SU-DHL-6 (cell line): ENCODE measurements around the gene ENDOD1.
"Not testable (repeated sequence)": the region's sequence is repeated elsewhere in the genome, so short reads cannot be mapped to it uniquely, and the experiment has no call there.

ENCODE experiments used
- H2AFZ ChIP-seq: fragments of 200-600 bp; sonication (generic); 2 replicates; pipeline ENCODE4 v1.6.1; 2014; ENCODE audit warnings: low read depth, mild to moderate bottlenecking, moderate library complexity, mixed read lengths, antibody characterized with exemption, low read length; ENCODE audit not compliant: severe bottlenecking
- H3F3A ChIP-seq: fragments of 200-600 bp; shearing (Covaris generic); 2 replicates; pipeline ENCODE4 v1.6.0; 2016; ENCODE audit warnings: antibody characterized with exemption, mild to moderate bottlenecking; ENCODE audit not compliant: insufficient read depth
- H3K27ac ChIP-seq: fragments of 200-600 bp; sonication (generic); 2 replicates; pipeline ENCODE4 v1.5.1; 2016; ENCODE audit warnings: low read depth, mild to moderate bottlenecking, low read length, moderate library complexity, mixed read lengths
- H3K27me3 ChIP-seq: fragments of 200-600 bp; sonication (generic), shearing (Covaris generic); 2 replicates; pipeline ENCODE4 v1.6.0; 2014; ENCODE audit warnings: mild to moderate bottlenecking, low read length
- H3K36me3 ChIP-seq: fragments of 200-600 bp; sonication (generic); 2 replicates; pipeline ENCODE4 v1.6.1; 2014; ENCODE audit warnings: mild to moderate bottlenecking, low read length, mixed read lengths
- H3K4me2 ChIP-seq: fragments of 300-600, 200-600 bp; shearing (Covaris generic), sonication (generic); 2 replicates; pipeline ENCODE4 v1.6.0; 2014; ENCODE audit warnings: low read length, low read depth, mild to moderate bottlenecking; ENCODE audit not compliant: poor library complexity, severe bottlenecking
- H3K4me3 ChIP-seq: fragments of 200-600 bp; sonication (generic); 2 replicates; pipeline ENCODE4 v1.5.1; 2014; ENCODE audit warnings: antibody characterized with exemption, low read length, mild to moderate bottlenecking, mixed read lengths; ENCODE audit not compliant: insufficient read depth, poor library complexity, severe bottlenecking
- H3K79me2 ChIP-seq: fragments of 200-600 bp; sonication (generic); 2 replicates; pipeline ENCODE4 v1.6.1; 2014; ENCODE audit warnings: mild to moderate bottlenecking, low read length, moderate library complexity; ENCODE audit not compliant: insufficient read depth
- H3K9ac ChIP-seq: fragments of 200-600 bp; sonication (generic); 2 replicates; pipeline ENCODE4 v1.7.0; 2014; ENCODE audit warnings: mild to moderate bottlenecking, low read length
- H3K9me2 ChIP-seq: fragments of 200-600 bp; sonication (generic); replicated peaks from 2 replicates; pipeline ENCODE4 v1.6.1; 2014; ENCODE audit warnings: low read length; ENCODE audit not compliant: insufficient read depth
- H3K9me3 ChIP-seq: fragments of 200-600 bp; sonication (generic); 2 replicates; pipeline ENCODE4 v1.6.1; 2014; ENCODE audit warnings: low read length, mixed read lengths; ENCODE audit not compliant: insufficient read depth
- H4K20me1 ChIP-seq: fragments of 200-600 bp; sonication (generic); 2 replicates; pipeline ENCODE4 v1.6.1; 2014; ENCODE audit warnings: low read depth, mild to moderate bottlenecking, antibody characterized with exemption, low read length, moderate library complexity, mixed read lengths
- EZH2phosphoT487 ChIP-seq: fragments of 200-600 bp; sonication (generic), shearing (Covaris generic); conservative IDR thresholded peaks from 2 replicates; pipeline ENCODE4 v1.6.1; 2018; ENCODE audit warnings: mild to moderate bottlenecking, antibody characterized with exemption, low read length, moderate library complexity, mixed read lengths
- TF ChIP-seq, protein P1 (sequence below): fragments of 200-600 bp; sonication (generic); IDR thresholded peaks from one replicate; pipeline ENCODE4 v1.5.1; 2017; ENCODE audit warnings: antibody characterized with exemption, mild to moderate bottlenecking, low read length, moderate library complexity; ENCODE audit not compliant: insufficient read depth, poor library complexity, severe bottlenecking

ENDOD1 gene

GRCh38 chr11:95044010-95044409 is 45.6 kb upstream of the ENDOD1 start:
- Histone ChIP-seq H3K27me3 (no peaks in the 10 kb centered on the region), H3K4me2 (no peak overlapping the region), H4K20me1 (no peaks in the 10 kb centered on the region), H2AFZ (no peak overlapping the region), H3K9ac (no peak overlapping the region), H3K9me2 (no peaks in the 10 kb centered on the region), H3K9me3 (no peaks in the 10 kb centered on the region), H3K79me2 (no peaks in the 10 kb centered on the region), H3K36me3 (no peaks in the 10 kb centered on the region), H3K27ac (no peak overlapping the region), H3F3A (no peaks in the 10 kb centered on the region), H3K4me3 (no peak overlapping the region)
- TF ChIP-seq EZH2phosphoT487 = no peak
- TF ChIP-seq, protein P1, sequence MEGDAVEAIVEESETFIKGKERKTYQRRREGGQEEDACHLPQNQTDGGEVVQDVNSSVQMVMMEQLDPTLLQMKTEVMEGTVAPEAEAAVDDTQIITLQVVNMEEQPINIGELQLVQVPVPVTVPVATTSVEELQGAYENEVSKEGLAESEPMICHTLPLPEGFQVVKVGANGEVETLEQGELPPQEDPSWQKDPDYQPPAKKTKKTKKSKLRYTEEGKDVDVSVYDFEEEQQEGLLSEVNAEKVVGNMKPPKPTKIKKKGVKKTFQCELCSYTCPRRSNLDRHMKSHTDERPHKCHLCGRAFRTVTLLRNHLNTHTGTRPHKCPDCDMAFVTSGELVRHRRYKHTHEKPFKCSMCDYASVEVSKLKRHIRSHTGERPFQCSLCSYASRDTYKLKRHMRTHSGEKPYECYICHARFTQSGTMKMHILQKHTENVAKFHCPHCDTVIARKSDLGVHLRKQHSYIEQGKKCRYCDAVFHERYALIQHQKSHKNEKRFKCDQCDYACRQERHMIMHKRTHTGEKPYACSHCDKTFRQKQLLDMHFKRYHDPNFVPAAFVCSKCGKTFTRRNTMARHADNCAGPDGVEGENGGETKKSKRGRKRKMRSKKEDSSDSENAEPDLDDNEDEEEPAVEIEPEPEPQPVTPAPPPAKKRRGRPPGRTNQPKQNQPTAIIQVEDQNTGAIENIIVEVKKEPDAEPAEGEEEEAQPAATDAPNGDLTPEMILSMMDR = no peak

- H3K27ac ChIP-seq = no peak overlapping the region
- no peak overlapping the region for H3K4me3 ChIP-seq
- H3F3A ChIP-seq = no peaks in the 10 kb centered on the region
- H3K27me3 ChIP-seq = no peaks in the 10 kb centered on the region
- no peak overlapping the region for H3K9ac ChIP-seq
- H4K20me1 ChIP-seq = no peaks in the 10 kb centered on the region
- H2AFZ ChIP-seq = no peak overlapping the region
- H3K4me2 ChIP-seq = no peak overlapping the region
- no peaks in the 10 kb centered on the region for H3K79me2 ChIP-seq
- H3K9me2 ChIP-seq = no peaks in the 10 kb centered on the region
- TF ChIP-seq, protein P1 = no peak
- TF ChIP-seq EZH2phosphoT487 = no peak
- H3K36me3 ChIP-seq = no peaks in the 10 kb centered on the region
- no peaks in the 10 kb centered on the region for H3K9me3 ChIP-seq
These were observed 43.8 kb upstream of the ENDOD1 start for GRCh38 chr11:95045812-95046211.

DNA sequence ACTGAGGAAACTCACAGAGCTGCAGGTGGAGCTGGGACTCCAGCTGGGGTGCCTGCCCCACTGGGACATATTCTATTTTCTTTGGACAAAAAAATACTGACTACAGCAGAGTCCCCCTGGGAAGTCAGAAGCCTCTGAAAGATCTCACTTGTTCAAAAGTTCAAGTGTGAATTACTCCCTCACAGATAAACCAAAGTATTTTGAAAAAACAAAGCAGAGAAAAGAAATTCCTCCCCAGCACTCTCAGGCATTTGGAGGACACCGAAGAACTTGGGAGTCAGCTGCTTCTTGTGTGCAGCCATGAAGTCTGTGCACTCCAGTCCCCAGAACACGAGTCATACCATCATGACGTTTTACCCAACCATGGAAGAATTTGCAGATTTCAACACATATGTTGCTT is 40.5 kb upstream of the ENDOD1 start, which contains the start of gene KDM4F:
TSS of gene KDM4F (plus strand) at position 301 of the 400 bp plus-strand sequence.
- H3K27me3 ChIP-seq, H3K9me3 ChIP-seq, H3K79me2 ChIP-seq, H2AFZ ChIP-seq, H3F3A ChIP-seq, H3K9ac ChIP-seq, H3K27ac ChIP-seq, H3K4me3 ChIP-seq, H3K9me2 ChIP-seq, H4K20me1 ChIP-seq, H3K36me3 ChIP-seq, H3K4me2 ChIP-seq: not testable (repeated sequence)

DNA sequence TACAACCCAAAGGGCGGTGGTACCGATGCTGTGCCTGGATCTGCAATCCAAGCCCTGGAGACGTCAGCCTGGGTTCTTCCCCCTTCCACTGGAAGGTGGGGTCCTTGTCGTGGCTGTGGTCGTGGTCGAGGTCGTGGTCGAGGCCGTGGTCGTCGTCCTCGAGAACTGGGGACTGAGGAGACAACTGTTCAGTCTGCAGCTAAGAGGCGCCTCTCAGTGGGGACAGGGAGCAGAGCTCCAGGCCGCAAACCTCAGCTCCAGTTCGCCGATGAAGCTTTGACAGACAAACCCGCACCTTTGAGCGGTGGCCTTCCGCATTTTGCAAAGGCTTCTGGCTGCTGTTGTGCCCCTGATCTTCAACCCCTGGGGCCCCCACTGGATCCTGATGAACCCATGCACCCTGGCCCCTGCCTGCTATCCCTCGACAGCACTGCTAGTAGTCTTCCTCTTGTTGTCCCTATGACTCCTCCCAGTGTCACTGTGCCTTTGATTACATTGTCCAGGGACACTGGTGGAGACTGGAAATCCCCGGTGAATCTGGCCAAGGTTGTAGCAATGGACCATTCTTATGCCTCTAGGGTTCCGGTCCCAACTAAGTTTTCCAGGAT is 38.9 kb upstream of the ENDOD1 start:
- no peak overlapping the region for H3K4me2 ChIP-seq
- no peak overlapping the region for H2AFZ ChIP-seq
- no peaks in the 10 kb centered on the region for H3K27me3 ChIP-seq
- TF ChIP-seq, protein P1 = no peak
- no peak for TF ChIP-seq EZH2phosphoT487
- H4K20me1 ChIP-seq = no peaks in the 10 kb centered on the region
- no peaks in the 10 kb centered on the region for H3K9me2 ChIP-seq
- no peaks in the 10 kb centered on the region for H3F3A ChIP-seq
- no peaks in the 10 kb centered on the region for H3K9me3 ChIP-seq
- H3K9ac ChIP-seq = no peak overlapping the region
- no peaks in the 10 kb centered on the region for H3K36me3 ChIP-seq
- no peak overlapping the region for H3K27ac ChIP-seq
- no peak overlapping the region for H3K4me3 ChIP-seq
- H3K79me2 ChIP-seq = no peaks in the 10 kb centered on the region
